PC-3 (cell line): ENCODE results near the gene ANKFN1. TPM values are rescaled to one million over a fixed set of nuclear protein-coding genes. Genes with fewer than 3 reads are reported as not detected.

Experiments
- ATAC-seq: fragments of 200-7000 bp; cut with Tn5 transposase; 2 replicates; pipeline ENCODE4 v1.9.1; 2020; ENCODE audit warnings: mild to moderate bottlenecking, moderate library complexity
- BruUV-seq: library from RNA; stranded (reverse); fragments of 400-500 nt; replicated peaks from 2 replicates; lab custom pipeline; 2021; lab: Mats Ljungman, UMichigan
- CTCF ChIA-PET: fragments of 300-600 bp; sonication (Branson Sonifier 250); formaldehyde crosslinking; loops from one replicate; lab custom pipeline; 2022; ENCODE audit warnings: antibody characterized with exemption; lab: Charles Lee
- POLR2A ChIA-PET: fragments of 300-600 bp; sonication (Branson Sonifier 250); formaldehyde crosslinking; loops from one replicate; lab custom pipeline; 2022; ENCODE audit warnings: antibody characterized with exemption; ENCODE audit not compliant: unreplicated experiment; lab: Charles Lee
- DNase-seq: peaks from one replicate; pipeline ENCODE4 v3.0.0-alpha.2; 2015
- H2AFZ ChIP-seq: fragments of 300-600 bp; sonication (generic); 2 replicates; pipeline ENCODE4 v1.6.0; 2016; ENCODE audit warnings: antibody characterized with exemption, low read length
- H3F3A ChIP-seq: fragments of 300-600 bp; sonication (generic); one replicate; pipeline ENCODE4 v1.6.0; 2017; ENCODE audit warnings: antibody characterized with exemption, low read length, control low read depth, mild to moderate bottlenecking; ENCODE audit not compliant: unreplicated experiment
- H3K27ac ChIP-seq: fragments of 300-600 bp; sonication (generic); 2 replicates; pipeline ENCODE4 v1.5.1; 2016; ENCODE audit warnings: mild to moderate bottlenecking, low read length
- H3K27me3 ChIP-seq: fragments of 300-600 bp; sonication (generic); 2 replicates; pipeline ENCODE4 v1.6.1; 2016; ENCODE audit warnings: low read length, mixed read lengths
- H3K36me3 ChIP-seq: fragments of 300-600 bp; sonication (generic); 2 replicates; pipeline ENCODE4 v1.6.1; 2016; ENCODE audit warnings: low read depth, mixed run types, low read length, mixed read lengths
- H3K4me1 ChIP-seq: fragments of 300-600 bp; sonication (generic); 2 replicates; pipeline ENCODE4 v1.5.1; 2016; ENCODE audit warnings: low read length; ENCODE audit not compliant: insufficient read depth
- H3K4me2 ChIP-seq: fragments of 300-600 bp; sonication (generic); 2 replicates; pipeline ENCODE4 v1.6.0; 2016; ENCODE audit warnings: low read length
- H3K4me3 ChIP-seq: fragments of 300-600 bp; sonication (generic); 2 replicates; pipeline ENCODE4 v1.5.1; 2016; ENCODE audit warnings: mild to moderate bottlenecking, low read length, mixed read lengths
- H3K79me2 ChIP-seq: fragments of 300-600 bp; sonication (generic); 2 replicates; pipeline ENCODE4 v1.6.1; 2017; ENCODE audit warnings: low read length, mixed read lengths
- H3K9ac ChIP-seq: fragments of 300-600 bp; sonication (generic); 2 replicates; pipeline ENCODE4 v1.6.0; 2016; ENCODE audit warnings: mild to moderate bottlenecking, low read length
- H3K9me2 ChIP-seq: fragments of 300-600 bp; sonication (generic); replicated peaks from 2 replicates; pipeline ENCODE4 v1.6.1; 2016; ENCODE audit warnings: mixed run types, low read length, mixed read lengths
- H3K9me3 ChIP-seq: fragments of 300-600 bp; sonication (generic); 2 replicates; pipeline ENCODE4 v1.6.1; 2016; ENCODE audit warnings: low read length, mixed read lengths
- H4K20me1 ChIP-seq: fragments of 300-600 bp; sonication (generic); 2 replicates; pipeline ENCODE4 v1.6.1; 2016; ENCODE audit warnings: low read length, mixed read lengths
- CTCF ChIP-seq: fragments of 300-600 bp; sonication (generic); conservative IDR thresholded peaks from 2 replicates; pipeline ENCODE4 v1.5.1; 2017; ENCODE audit warnings: antibody characterized with exemption, low read depth, mild to moderate bottlenecking, low read length
- EZH2 ChIP-seq: fragments of 300-600 bp; sonication (generic); IDR thresholded peaks from one replicate; pipeline ENCODE4 v1.6.1; 2017; ENCODE audit warnings: antibody characterized with exemption, mild to moderate bottlenecking, low read length; ENCODE audit not compliant: unreplicated experiment
- EZH2phosphoT487 ChIP-seq: fragments of 300-600 bp; sonication (generic); IDR thresholded peaks from 2 replicates; pipeline ENCODE4 v1.6.1; 2018; ENCODE audit warnings: mild to moderate bottlenecking, antibody characterized with exemption, low read length, borderline replicate concordance
- intact Hi-C: fragments of 100-400 bp; cut with micrococcal nuclease; formaldehyde crosslinking; loops from 2 replicates; pipeline ENCODE4 v1.9.0; 2023
- total RNA-seq: library from RNA; depleted of rRNA; stranded (reverse); fragments of >200 nt; gene quantifications from 2 replicates; pipeline ENCODE4 v1.2.3, GENCODE V29; 2014

Gene ANKFN1
- total RNA-seq, 1 experiment from 2014 or later = not detected

- ATAC-seq = no peak
- no peak overlapping the region for H3K27ac ChIP-seq
- no peak overlapping the region for H3K9ac ChIP-seq
- H3K4me2 ChIP-seq = no peak overlapping the region
- no peaks in the 10 kb centered on the region for H3K9me2 ChIP-seq
- H3K4me1 ChIP-seq = no peaks in the 10 kb centered on the region
- H3F3A ChIP-seq = no peaks in the 10 kb centered on the region
- TF ChIP-seq EZH2phosphoT487 (no peak), EZH2 (no peak), CTCF (no peak)
- no peak for DNase-seq
- no TSS peak for BruUV-seq
- no peaks in the 10 kb centered on the region for H3K79me2 ChIP-seq
- H2AFZ ChIP-seq = no peak overlapping the region
- H3K27me3 ChIP-seq = peaks cover 19% of the 10 kb centered on the region; the same call in 1 of the 2 replicates
- CTCF ChIA-PET = no interaction called here
- POLR2A ChIA-PET = no interaction called here
- no peaks in the 10 kb centered on the region for H4K20me1 ChIP-seq
- no peak overlapping the region for H3K4me3 ChIP-seq
- intact Hi-C loops = no loop called here
- no peaks in the 10 kb centered on the region for H3K9me3 ChIP-seq
- no peaks in the 10 kb centered on the region for H3K36me3 ChIP-seq
Observed at GRCh38 chr17:56313201-56313600, 159.9 kb downstream of the ANKFN1 start.

- Histone ChIP-seq H3K4me2 (no peak overlapping the region), H4K20me1 (no peaks in the 10 kb centered on the region), H3K27ac (no peak overlapping the region), H3K9ac (no peak overlapping the region), H3F3A (no peaks in the 10 kb centered on the region), H3K4me3 (no peak overlapping the region), H3K27me3 (peaks cover 19% of the 10 kb centered on the region; the same call in 1 of the 2 replicates), H2AFZ (no peak overlapping the region), H3K79me2 (no peaks in the 10 kb centered on the region), H3K36me3 (no peaks in the 10 kb centered on the region), H3K4me1 (no peaks in the 10 kb centered on the region), H3K9me2 (no peaks in the 10 kb centered on the region), H3K9me3 (no peaks in the 10 kb centered on the region)
- no peak for TF ChIP-seq EZH2phosphoT487
- TF ChIP-seq EZH2 = no peak
- no peak for TF ChIP-seq CTCF
- BruUV-seq = no TSS peak
- CTCF ChIA-PET = no interaction called here
- intact Hi-C loops = no loop called here
- POLR2A ChIA-PET = no interaction called here
- DNase-seq (no peak), ATAC-seq (no peak)
Observed at GRCh38 chr17:56314026-56314425, 160.8 kb downstream of the ANKFN1 start.

GRCh38 chr17:56314984-56315602, 161.8 kb downstream of the ANKFN1 start:
- Histone ChIP-seq H3K9me2 (no peaks in the 10 kb centered on the region), H2AFZ (no peak overlapping the region), H3F3A (no peaks in the 10 kb centered on the region), H3K4me2 (no peak overlapping the region), H3K4me3 (no peak overlapping the region), H4K20me1 (no peaks in the 10 kb centered on the region), H3K9me3 (no peaks in the 10 kb centered on the region), H3K79me2 (no peaks in the 10 kb centered on the region), H3K9ac (no peak overlapping the region), H3K4me1 (no peaks in the 10 kb centered on the region), H3K36me3 (no peaks in the 10 kb centered on the region), H3K27ac (no peak overlapping the region), H3K27me3 (peaks cover 19% of the 10 kb centered on the region; the same call in 1 of the 2 replicates)
- POLR2A ChIA-PET = no interaction called here
- intact Hi-C loops = no loop called here
- TF ChIP-seq EZH2phosphoT487 = no peak
- TF ChIP-seq CTCF = no peak
- TF ChIP-seq EZH2 = no peak
- no TSS peak for BruUV-seq
- ATAC-seq (no peak), DNase-seq (no peak)
- CTCF ChIA-PET = no interaction called here
